ENCODE measurements around the gene ZNF138.

DNA sequence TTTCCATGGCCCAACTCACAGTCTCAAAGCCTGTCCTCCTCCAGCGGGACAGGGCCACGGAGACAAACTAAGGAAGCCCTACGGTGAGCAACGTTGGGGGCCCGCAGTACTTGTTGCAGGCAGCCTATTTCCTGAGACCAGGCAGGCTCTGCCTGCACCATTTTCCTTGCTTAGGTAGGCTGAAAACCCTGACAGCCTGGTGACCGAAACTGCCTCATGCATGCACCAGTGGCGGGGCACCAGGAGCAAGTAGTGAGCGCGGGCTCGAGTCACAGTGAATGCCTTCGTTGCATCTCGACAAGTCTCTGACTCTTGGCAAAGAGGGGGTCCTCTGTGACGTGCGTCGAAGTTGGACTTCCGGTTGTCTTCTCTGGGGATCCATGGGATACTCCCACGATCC is 85.6 kb downstream of the ZNF138 start:
- TF ChIP-seq GATA2 (IDR thresholded peaks at IDR 0.05; ENCODE audit: low read depth, low read length) (no peak), GATA3 (IDR thresholded peaks at IDR 0.05; ENCODE audit: low read depth, low read length) (no peak)
